ENCODE measurements around the gene RNF123. TPM values are rescaled to one million over a fixed set of nuclear protein-coding genes. Genes with fewer than 3 reads are reported as not detected.

Gene RNF123
- total RNA-seq, 1 experiment from 2014 or later, result 46.7 TPM

DNA sequence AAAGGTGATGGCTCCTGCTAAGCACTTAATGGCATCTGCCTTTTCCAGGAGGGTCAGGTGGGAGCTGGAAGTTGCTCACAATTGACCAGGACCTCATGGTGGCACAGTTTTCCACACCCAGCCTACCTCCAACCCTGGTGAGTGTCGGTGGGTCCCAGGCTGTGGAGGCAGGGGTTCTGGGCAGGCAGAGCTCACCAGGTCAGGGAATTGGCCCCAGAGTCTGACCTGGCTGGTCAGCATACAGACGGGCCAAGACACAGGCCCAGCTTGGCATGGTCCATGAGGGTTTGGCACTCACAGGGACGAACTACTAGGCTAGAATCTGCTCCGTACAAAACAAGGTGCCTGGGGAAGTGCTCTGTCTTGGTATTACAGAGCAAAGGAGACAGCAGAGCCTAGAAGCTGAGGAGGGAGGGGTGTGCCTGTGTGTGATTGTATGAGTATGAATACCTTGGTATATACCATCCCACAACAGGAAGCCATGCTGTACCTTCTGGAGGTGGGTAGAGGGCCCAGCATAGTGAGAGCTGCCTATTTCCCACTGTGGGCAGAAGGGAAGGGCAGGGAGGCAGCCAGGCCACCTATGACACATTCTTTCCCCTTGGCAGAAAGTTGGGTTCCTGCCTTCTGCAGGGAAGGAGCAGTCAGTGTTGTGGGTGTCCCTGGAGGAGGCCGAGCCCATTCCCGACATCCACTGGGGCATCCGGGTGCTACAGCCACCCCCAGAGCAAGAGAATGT lies 8.7 kb upstream of the RNF123 start:
- POLR2A ChIA-PET (ENCODE audit: unreplicated experiment), result no interaction called here
- H3K27ac ChIP-seq, result no peak overlapping the region
- TF ChIP-seq EZH2 (IDR thresholded peaks at IDR 0.05; ENCODE audit: low read depth), result no peak
- TF ChIP-seq, protein P1, sequence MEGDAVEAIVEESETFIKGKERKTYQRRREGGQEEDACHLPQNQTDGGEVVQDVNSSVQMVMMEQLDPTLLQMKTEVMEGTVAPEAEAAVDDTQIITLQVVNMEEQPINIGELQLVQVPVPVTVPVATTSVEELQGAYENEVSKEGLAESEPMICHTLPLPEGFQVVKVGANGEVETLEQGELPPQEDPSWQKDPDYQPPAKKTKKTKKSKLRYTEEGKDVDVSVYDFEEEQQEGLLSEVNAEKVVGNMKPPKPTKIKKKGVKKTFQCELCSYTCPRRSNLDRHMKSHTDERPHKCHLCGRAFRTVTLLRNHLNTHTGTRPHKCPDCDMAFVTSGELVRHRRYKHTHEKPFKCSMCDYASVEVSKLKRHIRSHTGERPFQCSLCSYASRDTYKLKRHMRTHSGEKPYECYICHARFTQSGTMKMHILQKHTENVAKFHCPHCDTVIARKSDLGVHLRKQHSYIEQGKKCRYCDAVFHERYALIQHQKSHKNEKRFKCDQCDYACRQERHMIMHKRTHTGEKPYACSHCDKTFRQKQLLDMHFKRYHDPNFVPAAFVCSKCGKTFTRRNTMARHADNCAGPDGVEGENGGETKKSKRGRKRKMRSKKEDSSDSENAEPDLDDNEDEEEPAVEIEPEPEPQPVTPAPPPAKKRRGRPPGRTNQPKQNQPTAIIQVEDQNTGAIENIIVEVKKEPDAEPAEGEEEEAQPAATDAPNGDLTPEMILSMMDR (conservative IDR thresholded peaks at IDR 0.05), result no peak
- intact Hi-C loops (cut with micrococcal nuclease; ENCODE audit: unreplicated experiment), result no loop called here
- H3K9me2 ChIP-seq (ENCODE audit: insufficient read depth), result no peaks in the 10 kb centered on the region
- no peaks in the 10 kb centered on the region for H3F3A ChIP-seq (ENCODE audit: insufficient read depth, low read depth)
- H2AFZ ChIP-seq, result no peak overlapping the region
- no peaks in the 10 kb centered on the region for H4K20me1 ChIP-seq (ENCODE audit: insufficient read depth)
- H3K79me2 ChIP-seq (ENCODE audit: low read depth), result peaks cover under 1% of the 10 kb centered on the region; the same call in 1 of the 2 replicates
- no peaks in the 10 kb centered on the region for H3K27me3 ChIP-seq (ENCODE audit: insufficient read depth, low read depth)
- H3K4me3 ChIP-seq, result no peak overlapping the region
- CTCF ChIA-PET, result no interaction called here
- no peaks in the 10 kb centered on the region for H3K9me3 ChIP-seq (ENCODE audit: insufficient read depth, low read depth)
- no peak for DNase-seq
- no TSS peak for BruUV-seq (replicated peaks)
- H3K4me2 ChIP-seq, result no peak overlapping the region
- no peaks in the 10 kb centered on the region; the same call in 1 of the 2 replicates for H3K36me3 ChIP-seq (ENCODE audit: low read depth)
- no peaks in the 10 kb centered on the region for H3K4me1 ChIP-seq (replicated peaks; ENCODE audit: insufficient read depth)

DNA sequence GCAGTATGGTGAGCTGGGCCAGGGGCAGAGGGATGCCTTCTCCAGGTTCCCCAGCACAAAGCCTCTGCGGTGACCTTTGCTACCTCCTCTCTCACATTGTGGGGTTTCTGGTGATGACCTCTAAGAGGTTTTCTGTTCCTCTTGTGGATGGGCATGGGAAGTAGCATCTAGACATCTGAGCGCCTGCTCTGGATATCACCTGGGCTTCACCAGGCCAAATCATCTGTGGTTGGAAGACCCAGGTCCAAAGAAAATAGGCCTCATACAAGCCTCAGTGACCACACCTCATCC lies 8.2 kb upstream of the RNF123 start:
- Histone ChIP-seq H3F3A (ENCODE audit: insufficient read depth, low read depth) (no peaks in the 10 kb centered on the region), H3K9me3 (ENCODE audit: insufficient read depth, low read depth) (no peaks in the 10 kb centered on the region), H3K4me1 (replicated peaks; ENCODE audit: insufficient read depth) (no peaks in the 10 kb centered on the region), H3K4me3 (no peak overlapping the region), H3K27me3 (ENCODE audit: insufficient read depth, low read depth) (no peaks in the 10 kb centered on the region), H3K79me2 (ENCODE audit: low read depth) (no peaks in the 10 kb centered on the region), H2AFZ (no peak overlapping the region), H3K4me2 (no peak overlapping the region), H3K36me3 (ENCODE audit: low read depth) (no peaks in the 10 kb centered on the region; the same call in 1 of the 2 replicates), H3K9me2 (ENCODE audit: insufficient read depth) (no peaks in the 10 kb centered on the region), H3K27ac (no peak overlapping the region), H4K20me1 (ENCODE audit: insufficient read depth) (no peaks in the 10 kb centered on the region)
- BruUV-seq (replicated peaks), result no TSS peak
- POLR2A ChIA-PET (ENCODE audit: unreplicated experiment), result no interaction called here
- CTCF ChIA-PET, result no interaction called here
- intact Hi-C loops (cut with micrococcal nuclease; ENCODE audit: unreplicated experiment), result no loop called here
- DNase-seq, result no peak
- TF ChIP-seq EZH2 (IDR thresholded peaks at IDR 0.05; ENCODE audit: low read depth), result no peak
- TF ChIP-seq, protein P1 (conservative IDR thresholded peaks at IDR 0.05), result no peak

DNA sequence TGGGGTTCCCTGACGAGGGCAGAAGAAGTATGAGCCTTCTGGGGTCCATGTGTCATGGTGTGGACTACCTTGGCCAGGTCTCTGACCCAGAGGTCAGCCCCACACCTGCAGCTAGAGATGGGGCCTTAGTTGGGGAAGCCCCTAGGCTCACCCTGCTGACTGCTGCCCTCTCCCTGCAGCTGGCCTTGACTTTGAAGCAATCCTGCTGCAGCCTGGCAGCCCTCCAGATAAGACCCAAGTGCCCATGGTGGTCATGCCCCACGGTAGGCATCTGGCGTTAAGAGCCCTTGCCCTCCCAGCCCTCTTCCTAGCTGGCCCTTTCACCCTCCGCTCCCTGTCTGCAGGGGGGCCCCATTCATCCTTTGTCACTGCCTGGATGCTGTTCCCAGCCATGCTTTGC lies 7.8 kb upstream of the RNF123 start:
- DNase-seq, result no peak
- H3K4me1 ChIP-seq (replicated peaks; ENCODE audit: insufficient read depth), result no peaks in the 10 kb centered on the region
- H4K20me1 ChIP-seq (ENCODE audit: insufficient read depth), result no peaks in the 10 kb centered on the region
- H3K9me2 ChIP-seq (ENCODE audit: insufficient read depth), result no peaks in the 10 kb centered on the region
- intact Hi-C loops (cut with micrococcal nuclease; ENCODE audit: unreplicated experiment), result no loop called here
- H3K79me2 ChIP-seq (ENCODE audit: low read depth), result no peaks in the 10 kb centered on the region
- H2AFZ ChIP-seq, result no peak overlapping the region
- H3K9me3 ChIP-seq (ENCODE audit: insufficient read depth, low read depth), result no peaks in the 10 kb centered on the region
- H3F3A ChIP-seq (ENCODE audit: insufficient read depth, low read depth), result no peaks in the 10 kb centered on the region
- TF ChIP-seq, protein P1 (conservative IDR thresholded peaks at IDR 0.05), result no peak
- no peak for TF ChIP-seq EZH2 (IDR thresholded peaks at IDR 0.05; ENCODE audit: low read depth)
- CTCF ChIA-PET, result no interaction called here
- no peaks in the 10 kb centered on the region for H3K36me3 ChIP-seq (ENCODE audit: low read depth)
- no peaks in the 10 kb centered on the region for H3K27me3 ChIP-seq (ENCODE audit: insufficient read depth, low read depth)
- BruUV-seq (replicated peaks), result no TSS peak
- H3K27ac ChIP-seq, result no peak overlapping the region
- H3K4me2 ChIP-seq, result no peak overlapping the region
- POLR2A ChIA-PET (ENCODE audit: unreplicated experiment), result no interaction called here
- no peak overlapping the region for H3K4me3 ChIP-seq
